T-helper 22 cell (primary cell): Measurements from ENCODE around the gene PYROXD2.

Experiments used
- DNase-seq: peaks from one replicate; pipeline ENCODE4 v3.0.0-alpha.2; 2020; ENCODE audit warnings: low read depth

Gene PYROXD2

DNA sequence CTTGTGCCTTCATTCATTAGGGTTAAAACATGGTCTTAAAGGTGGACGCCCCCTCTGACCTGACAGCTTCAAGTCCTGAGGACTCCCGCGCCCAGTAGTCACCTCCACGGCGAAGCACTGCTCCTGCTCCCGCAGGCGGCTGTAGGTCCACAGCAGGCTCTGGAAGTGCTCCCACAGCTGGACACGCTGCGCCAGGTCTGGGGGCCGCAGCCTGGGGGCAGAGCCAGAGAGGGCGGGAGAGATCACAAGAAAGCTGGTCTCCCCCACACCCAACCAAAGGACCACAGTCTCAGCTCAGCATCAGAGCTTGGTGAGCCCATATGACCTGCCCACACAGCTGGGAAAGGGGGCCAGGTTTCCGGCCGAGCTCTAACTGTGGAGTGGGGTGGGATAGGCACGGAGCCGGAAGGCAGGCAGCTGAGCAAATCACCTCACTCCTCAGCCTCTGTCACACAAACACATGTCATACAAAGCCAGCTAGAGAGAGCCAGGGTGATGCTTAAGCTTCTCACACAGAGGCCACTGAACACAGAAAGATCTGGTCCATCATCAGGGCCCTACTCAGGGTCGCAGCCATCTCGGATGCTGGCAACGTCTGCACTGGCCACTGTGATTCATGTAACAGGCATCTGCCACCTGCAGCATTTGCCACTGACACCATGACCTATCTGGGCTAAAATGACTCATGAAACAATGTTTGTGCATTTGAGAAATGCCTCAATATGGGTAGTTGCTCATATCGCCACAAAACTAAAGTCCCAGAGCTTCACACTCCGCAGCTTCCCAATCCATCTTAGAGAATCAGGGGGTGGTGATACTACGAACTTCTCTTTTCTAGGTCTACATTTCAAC lies 19.1 kb upstream of the PYROXD2 start:
- DNase-seq, result no peak

DNA sequence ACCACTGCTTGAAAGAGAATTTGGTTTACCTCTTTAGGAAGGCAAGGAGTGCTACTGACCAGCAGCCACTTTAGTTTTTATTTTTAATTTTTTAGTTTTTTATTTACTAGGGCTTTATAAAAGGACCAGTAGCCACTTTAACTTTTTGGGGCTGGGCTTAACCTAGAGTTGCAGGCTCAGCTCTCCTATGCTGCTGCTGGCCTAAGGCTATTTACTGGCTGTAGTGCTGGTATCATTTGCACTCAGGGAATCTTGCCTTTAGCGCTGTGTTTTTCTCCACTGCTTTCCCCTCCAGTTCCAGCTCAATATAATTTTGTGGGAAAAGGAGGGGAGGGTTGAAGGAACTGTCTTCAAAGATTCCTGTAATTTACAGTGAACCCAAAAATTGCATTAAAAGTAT lies 18.4 kb upstream of the PYROXD2 start:
- no peak for DNase-seq

DNA sequence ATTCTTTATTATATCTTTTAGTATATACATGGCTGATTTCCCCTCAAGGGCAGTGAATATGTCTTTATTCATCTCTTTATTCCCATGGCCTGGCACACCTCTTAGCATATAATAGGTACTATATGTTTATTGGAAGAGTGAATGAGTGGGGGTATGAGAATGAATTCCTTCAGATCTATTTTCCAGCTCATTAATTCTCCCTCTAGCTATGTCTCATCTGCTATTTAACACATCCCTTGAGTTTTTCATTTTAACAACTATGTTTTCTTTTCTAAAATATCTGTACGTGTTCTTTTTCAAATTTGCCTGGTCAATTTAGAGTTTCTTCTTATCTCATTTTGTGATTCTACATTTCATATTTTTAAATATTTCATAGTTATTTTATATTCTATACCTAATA lies 17.3 kb upstream of the PYROXD2 start:
- DNase-seq, result no peak

GRCh38 chr10:98431016-98431415 lies 16.0 kb upstream of the PYROXD2 start:
- DNase-seq, result no peak

DNA sequence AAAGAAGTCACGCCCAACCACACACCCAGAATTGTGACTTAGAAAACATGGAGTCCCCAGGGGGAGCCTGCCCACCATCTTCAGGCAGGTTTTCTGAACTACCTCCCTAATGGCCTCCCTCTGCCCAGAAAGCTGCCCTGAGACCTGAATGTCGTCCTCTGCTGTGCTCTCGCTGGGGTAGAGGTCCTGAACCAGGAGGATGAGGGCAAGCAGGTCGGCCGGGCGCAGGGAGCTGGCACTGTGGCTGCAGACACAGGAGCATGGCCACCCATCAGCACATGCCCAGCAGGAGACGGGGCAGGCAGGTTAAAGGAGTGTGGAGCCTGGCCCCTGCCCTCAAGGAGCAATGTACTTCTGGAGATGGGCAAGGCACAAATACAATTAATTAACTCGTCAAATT lies 15.4 kb upstream of the PYROXD2 start:
- DNase-seq, result no peak

GRCh38 chr10:98429320-98430072 lies 14.5 kb upstream of the PYROXD2 start:
- DNase-seq, result no peak

DNA sequence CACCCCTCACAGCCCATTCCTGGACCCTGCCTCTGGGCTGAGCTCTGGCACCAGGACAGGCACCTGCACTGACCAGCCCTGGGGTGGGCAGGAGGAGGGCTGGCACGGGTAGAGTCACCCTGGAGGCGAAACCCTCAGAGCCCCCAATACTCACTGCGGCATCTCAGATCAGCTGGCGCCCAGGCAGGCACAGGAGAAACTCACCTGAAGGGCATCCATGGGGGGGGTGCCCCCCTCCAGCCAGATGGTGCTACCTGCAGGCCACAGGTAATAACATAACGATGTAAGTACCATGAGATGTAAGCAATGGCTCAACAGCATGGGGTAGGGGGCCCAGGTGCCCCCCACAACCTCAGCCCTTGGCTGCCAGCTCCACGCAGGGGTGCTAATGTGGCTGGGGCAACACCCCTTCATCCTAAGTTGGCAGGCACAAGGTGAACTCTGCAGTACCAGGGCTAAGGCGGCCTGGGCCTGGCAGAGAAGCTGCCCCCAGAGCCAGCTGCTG lies 12.1 kb upstream of the PYROXD2 start:
- DNase-seq, result no peak

- no peak for DNase-seq
These were observed 10.8 kb upstream of the PYROXD2 start for GRCh38 chr10:98425511-98426352.

DNA sequence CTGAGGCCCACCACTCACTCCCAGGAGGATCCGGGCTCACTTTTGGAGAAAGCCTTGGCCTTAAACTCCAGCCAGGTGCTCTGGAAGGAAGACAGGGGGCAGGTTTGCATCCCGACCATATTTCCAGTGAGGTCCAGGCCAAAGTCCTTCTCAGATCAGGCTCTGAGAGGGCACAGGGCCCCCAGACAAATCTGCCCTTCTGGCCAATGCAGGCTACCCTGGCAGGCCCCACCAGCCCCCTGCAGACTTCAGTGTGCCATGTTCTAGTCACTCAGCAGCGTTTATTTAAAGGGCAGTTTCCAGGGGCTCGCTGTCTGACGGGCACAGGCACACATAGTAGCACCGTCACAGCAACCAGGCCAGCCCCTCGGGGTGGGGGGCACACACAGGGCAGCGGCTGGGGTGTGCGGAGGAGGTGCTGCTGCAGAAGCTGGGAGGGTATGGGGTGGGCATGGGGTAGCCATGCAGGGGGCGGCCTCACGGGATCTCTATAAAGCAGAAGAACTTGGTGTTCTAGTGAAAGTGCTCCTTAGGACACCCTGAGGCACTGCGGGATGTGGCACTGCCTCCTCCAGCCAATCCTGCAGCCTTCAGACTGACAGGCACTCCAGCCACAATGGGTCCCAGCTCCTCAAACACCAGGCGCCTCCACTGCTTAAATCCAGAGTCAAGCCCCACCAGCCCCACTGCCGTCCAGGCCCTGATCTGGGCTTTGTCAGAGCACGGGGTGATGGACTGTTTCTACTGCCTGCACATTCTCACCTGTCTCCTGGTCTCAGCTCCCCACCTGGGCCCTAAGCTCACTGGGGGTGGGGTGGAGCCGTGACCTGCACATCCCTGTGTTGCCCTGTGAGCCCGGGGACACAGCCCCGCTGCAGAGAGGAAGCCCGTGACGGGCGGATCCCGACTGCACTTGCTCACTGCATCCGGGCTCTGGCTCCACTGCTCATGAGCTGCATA lies 9.6 kb upstream of the PYROXD2 start:
- no peak for DNase-seq

DNA sequence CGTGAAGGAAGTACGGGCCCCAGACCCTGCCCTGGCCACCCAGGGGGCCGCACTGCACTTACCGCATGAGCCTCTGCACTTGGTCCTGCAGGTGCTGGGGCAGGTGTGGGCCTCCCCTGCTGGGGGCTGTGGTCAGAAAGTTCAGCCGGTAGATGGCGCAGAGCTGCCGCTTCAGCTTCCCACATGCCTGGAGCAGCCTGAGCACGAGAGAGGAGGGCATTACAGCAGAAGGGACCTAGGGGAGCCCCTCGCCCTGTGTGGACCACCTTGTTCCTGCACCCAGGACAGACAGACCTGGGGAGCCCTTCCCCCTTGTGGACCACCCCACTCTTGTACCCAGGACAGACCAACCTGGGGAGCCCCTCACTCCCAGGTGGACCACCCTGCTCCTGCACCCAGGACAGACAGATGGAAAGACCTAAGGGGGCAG lies 8.7 kb upstream of the PYROXD2 start:
- no peak for DNase-seq

DNA sequence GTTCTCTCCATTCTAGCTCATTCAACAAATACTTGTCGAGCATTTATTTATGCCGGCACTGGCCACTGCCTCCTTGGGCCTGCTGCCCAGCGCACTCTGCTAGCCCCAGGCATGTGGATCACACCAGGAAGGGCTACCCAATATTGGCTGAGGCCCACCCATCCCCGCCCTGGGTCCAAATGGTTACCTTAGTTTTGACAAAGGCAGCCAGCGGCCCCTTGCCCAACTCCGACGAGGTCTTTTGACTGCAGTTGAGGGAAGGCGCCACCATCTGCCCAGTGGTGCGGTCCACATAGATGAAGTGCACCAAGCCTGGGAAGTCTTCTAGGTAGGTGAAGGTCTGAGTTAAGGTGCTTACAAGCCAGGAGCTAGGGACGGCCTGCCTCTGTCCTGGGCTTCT lies 7.2 kb upstream of the PYROXD2 start:
- no peak for DNase-seq

GRCh38 chr10:98420786-98421185 lies 5.8 kb upstream of the PYROXD2 start:
- DNase-seq, result no peak

DNA sequence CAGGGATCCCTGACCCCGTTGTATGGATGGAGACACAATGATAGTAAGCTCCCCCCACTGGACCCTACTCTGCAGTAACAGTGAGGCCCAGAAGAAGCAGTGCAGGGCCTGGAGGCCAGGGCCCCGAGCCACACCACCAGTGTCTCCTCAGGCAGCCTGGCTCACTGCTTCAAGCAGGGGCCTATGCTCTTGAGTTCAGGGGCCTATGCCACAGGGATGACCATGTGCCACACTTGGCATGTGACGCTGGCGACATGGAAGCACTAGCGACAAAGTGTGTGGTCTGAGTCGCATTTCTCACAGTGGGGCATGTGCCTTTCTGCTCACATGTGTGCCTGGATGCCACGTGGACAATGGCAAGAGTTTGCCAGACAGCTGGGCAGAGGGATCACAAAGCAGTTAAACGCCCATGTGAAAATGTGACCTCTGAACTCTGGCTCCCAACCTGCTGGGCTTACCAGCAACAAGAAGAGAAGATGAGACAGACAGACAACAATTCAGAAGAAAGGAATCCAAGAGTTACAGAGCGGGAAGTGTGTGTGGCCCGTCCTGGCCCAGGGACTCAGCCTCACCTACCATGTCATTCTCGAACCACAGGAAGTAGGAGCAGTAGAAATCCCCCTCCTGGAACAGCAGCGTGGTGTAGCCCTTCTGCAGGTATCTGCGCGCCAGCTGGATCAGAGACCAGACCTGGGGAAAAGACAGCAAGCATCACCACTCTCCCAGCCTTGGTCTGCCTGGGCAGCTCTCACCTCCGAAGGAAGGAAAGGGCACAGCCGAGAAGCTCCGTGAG lies 4.7 kb upstream of the PYROXD2 start:
- no peak for DNase-seq

- DNase-seq, result no peak
These were observed 3.9 kb upstream of the PYROXD2 start for GRCh38 chr10:98418665-98419468.

- no peak for DNase-seq
These were observed 3.1 kb upstream of the PYROXD2 start for GRCh38 chr10:98417973-98418664.

DNA sequence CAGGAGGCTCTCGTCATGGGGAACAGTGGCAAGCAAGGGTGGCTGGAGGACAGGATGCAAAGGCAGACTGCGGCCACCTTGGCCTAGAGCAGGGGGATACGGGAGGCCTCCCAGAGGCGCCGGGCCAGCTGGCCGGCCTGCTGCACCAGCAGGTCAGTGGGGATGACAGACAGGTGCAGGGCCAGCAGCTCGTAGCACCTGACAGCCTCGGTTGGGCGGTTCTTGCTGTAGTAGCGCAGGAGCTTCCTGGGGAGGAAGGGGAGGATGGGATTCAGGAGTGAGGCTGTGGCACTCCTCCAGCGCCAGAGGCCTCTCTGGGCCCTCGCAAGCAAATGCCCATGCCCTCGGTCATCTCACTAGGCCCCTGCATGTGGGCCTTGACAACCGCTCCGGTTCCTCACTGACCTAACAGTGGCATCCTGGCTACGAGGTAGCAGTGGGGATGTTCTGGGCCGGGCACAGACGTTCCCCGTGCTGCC lies 2.5 kb upstream of the PYROXD2 start:
- no peak for DNase-seq

DNA sequence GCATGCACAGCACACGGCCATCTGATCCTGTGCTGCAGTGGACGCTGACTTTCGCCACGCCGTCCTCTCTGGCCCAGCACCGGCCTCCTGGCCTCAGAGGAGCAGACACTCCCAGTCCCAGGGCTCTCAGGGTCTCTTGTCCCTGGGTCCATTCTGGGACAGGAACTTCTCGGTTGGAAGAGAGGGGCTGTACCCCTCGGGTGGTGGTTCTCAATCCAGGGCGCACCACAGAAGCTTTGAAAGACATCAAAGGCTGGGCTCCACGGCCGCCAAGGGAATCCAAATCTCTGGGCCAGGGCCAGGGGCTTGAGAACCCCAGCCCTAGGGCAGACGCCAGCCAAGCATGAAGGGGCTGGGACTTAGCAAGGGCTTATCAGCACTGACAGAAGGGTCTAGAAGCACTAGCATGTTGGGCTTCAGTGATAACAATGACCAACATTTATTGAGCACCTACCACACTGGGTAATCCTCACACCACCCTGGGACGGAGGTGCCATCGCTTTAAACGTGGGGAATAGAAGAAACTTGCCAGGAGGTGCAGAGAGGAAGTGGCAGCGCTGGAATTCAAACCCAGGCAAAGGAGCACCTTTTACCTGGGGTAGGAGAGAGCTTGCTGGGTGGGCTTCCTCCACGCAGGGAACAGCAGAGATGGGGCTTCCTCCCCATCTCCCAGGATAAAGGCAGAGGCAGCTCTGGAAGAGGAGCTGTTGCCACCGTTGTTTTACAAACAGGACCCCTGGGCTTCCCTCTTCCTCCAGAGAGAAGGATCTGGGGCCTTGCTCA lies 1.8 kb upstream of the PYROXD2 start:
- DNase-seq, result no peak

DNA sequence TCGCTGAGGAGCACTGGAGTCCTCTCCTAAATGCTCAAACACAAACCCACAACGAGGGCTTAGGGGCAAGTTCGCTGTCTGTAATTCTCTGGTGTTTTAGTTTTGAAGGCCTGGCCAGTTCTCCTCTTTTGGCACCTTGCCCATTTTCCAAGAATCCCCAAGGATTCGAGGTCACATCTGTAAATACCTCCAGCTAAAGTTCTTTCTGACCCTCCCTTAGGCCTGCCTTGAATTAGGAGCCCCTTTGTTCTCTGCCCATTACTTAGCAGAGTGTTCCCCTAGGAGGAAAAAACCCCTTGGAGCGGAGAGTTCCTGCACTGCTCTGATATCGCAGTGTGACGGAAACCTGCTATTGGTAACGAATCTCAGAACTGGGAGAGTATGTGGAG lies 743 bp upstream of the PYROXD2 start:
- no peak for DNase-seq
